K562 (cell line): ENCODE data around the gene CASR. TPM values are rescaled to one million over a fixed set of nuclear protein-coding genes. Genes with fewer than 3 reads are reported as not detected.
"Not testable (repeated sequence)": the region's sequence is repeated elsewhere in the genome, so short reads cannot be mapped to it uniquely, and the experiment has no call there.

Experiments
- ATAC-seq: fragments of 200-7000 bp; cut with Tn5 transposase; 3 replicates; pipeline ENCODE4 v1.9.1; 2020; ENCODE audit warnings: moderate library complexity
- BruUV-seq: library from RNA; stranded (reverse); fragments of 400-500 nt; replicated peaks from 2 replicates; lab custom pipeline; 2021; lab: Mats Ljungman, UMichigan
- CTCF ChIA-PET: fragments of 300-600 bp; formaldehyde crosslinking; extraction: SDS; loops from one replicate; lab custom pipeline; 2021; ENCODE audit warnings: low intra/inter-chr PET ratio; lab: Yijun Ruan, JAX
- POLR2A ChIA-PET: fragments of 300-600, 350-650 bp; sonication (Branson Sonifier 250); formaldehyde crosslinking; extraction: SDS; loops from one replicate; lab custom pipeline; 2021; ENCODE audit warnings: antibody characterized with exemption, inconsistent platforms; lab: Yijun Ruan, JAX
- DNase-seq, 4 experiments: peaks; one replicate each; pipeline versions ENCODE4 v3.0.0 to v3.0.0-alpha.2; 2011 to 2018; ENCODE audit warnings: low spot score in 3 of 4, mixed read lengths in 3 of 4; ENCODE audit errors: extremely low read depth in 1 of 4
- FAIRE-seq: peaks from 2 replicates; lab custom pipeline; 2011; peaks lifted over from hg19 to GRCh38; lab: Jason Lieb, UNC
- H2AFZ ChIP-seq: 2 replicates; pipeline ENCODE4 v1.6.0; 2011; ENCODE audit warnings: low read depth, low read length, control low read depth, inconsistent platforms
- H3K27ac ChIP-seq: fragments of 200-600 bp; 3 replicates; pipeline ENCODE4 v1.8.0; 2011; ENCODE audit warnings: low read depth, mild to moderate bottlenecking, control low read depth, inconsistent platforms, low read length, moderate library complexity, mixed read lengths; ENCODE audit errors: extremely low read depth
- H3K27me3 ChIP-seq, 2 experiments: fragments of 300-600 bp in 1 of 2; 2 replicates in 1 of 2; 3 replicates in 1 of 2; pipeline versions ENCODE4 v1.6.0 to v1.8.0; 2011; ENCODE audit warnings: inconsistent platforms in 2 of 2, low read length in 2 of 2, mild to moderate bottlenecking in 1 of 2, mixed read lengths in 1 of 2, moderate library complexity in 1 of 2; ENCODE audit not compliant: control insufficient read depth in 2 of 2, insufficient read depth in 2 of 2
- H3K36me3 ChIP-seq: fragments of 300-600 bp; 3 replicates; pipeline ENCODE4 v1.8.0; 2011; ENCODE audit warnings: mild to moderate bottlenecking, low read length, inconsistent platforms; ENCODE audit not compliant: control insufficient read depth, insufficient read depth
- H3K4me1 ChIP-seq, 2 experiments: fragments of 200-600 bp in 1 of 2; replicated peaks in 1 of 2; 2 replicates in 1 of 2; 3 replicates in 1 of 2; pipeline versions ENCODE4 v1.5.1 to v1.8.0; 2011; ENCODE audit warnings: inconsistent platforms in 2 of 2, low read length in 2 of 2, mild to moderate bottlenecking in 1 of 2, mixed read lengths in 1 of 2, moderate library complexity in 1 of 2; ENCODE audit not compliant: control insufficient read depth in 2 of 2, insufficient read depth in 2 of 2
- H3K4me2 ChIP-seq: 2 replicates; pipeline ENCODE4 v1.6.1; 2011; ENCODE audit warnings: low read length, control low read depth, inconsistent platforms, mixed read lengths; ENCODE audit not compliant: insufficient read depth
- H3K4me3 ChIP-seq: fragments of 200-600 bp; sonication (generic), shearing (Covaris generic); 2 replicates; pipeline ENCODE4 v1.5.1; 2016; ENCODE audit warnings: control low read depth, inconsistent platforms
- H3K79me2 ChIP-seq: fragments of 200-600 bp; 3 replicates; pipeline ENCODE4 v1.8.0; 2011; ENCODE audit warnings: low read length, inconsistent platforms; ENCODE audit not compliant: control insufficient read depth, insufficient read depth
- H3K9ac ChIP-seq, 2 experiments: 2 replicates each; pipeline versions ENCODE4 v1.6.0 to v1.6.1; 2011; ENCODE audit warnings: low read depth in 2 of 2, low read length in 2 of 2, control low read depth in 1 of 2, inconsistent platforms in 1 of 2, mild to moderate bottlenecking in 1 of 2, mixed read lengths in 1 of 2; ENCODE audit not compliant: insufficient read depth in 1 of 2
- H3K9me1 ChIP-seq: one replicate; pipeline ENCODE4 v1.6.0; 2011; ENCODE audit warnings: inconsistent platforms, mild to moderate bottlenecking, low read length, moderate library complexity; ENCODE audit not compliant: control insufficient read depth, insufficient read depth
- H3K9me3 ChIP-seq: replicated peaks from 2 replicates; pipeline ENCODE4 v1.5.1; 2011; ENCODE audit warnings: low read depth, low read length, inconsistent platforms; ENCODE audit not compliant: control insufficient read depth, insufficient read depth
- H4K20me1 ChIP-seq: replicated peaks from 2 replicates; pipeline ENCODE4 v1.6.1; 2011; ENCODE audit warnings: low read length, inconsistent platforms, mixed read lengths; ENCODE audit not compliant: control insufficient read depth, insufficient read depth
- CHD2 ChIP-seq: IDR thresholded peaks from 2 replicates; pipeline ENCODE4 v1.6.1; 2011; ENCODE audit warnings: low read depth, low read length
- ETV5 ChIP-seq: sonication (generic); formaldehyde crosslinking; IDR thresholded peaks from 2 replicates; pipeline ENCODE4 v1.4.0; 2020; ENCODE audit warnings: low read depth, mild to moderate bottlenecking, missing genetic modification reagents
- HNRNPUL1 ChIP-seq: fragments of 200-400 bp; formaldehyde crosslinking; IDR thresholded peaks from 2 replicates; pipeline ENCODE4 v1.6.1; 2017; ENCODE audit warnings: low read length
- MECOM ChIP-seq: fragments of 250-450 bp; sonication (Bioruptor Pico); IDR thresholded peaks from 2 replicates; pipeline ENCODE4 v1.8.0; 2022; ENCODE audit warnings: inconsistent platforms
- MEF2A ChIP-seq: IDR thresholded peaks from 2 replicates; pipeline ENCODE4 v1.6.1; 2011; ENCODE audit warnings: low read depth, mild to moderate bottlenecking, low read length, moderate library complexity; ENCODE audit not compliant: control insufficient read depth
- NEUROD1 ChIP-seq: fragments of 150-350 bp; IDR thresholded peaks from 2 replicates; pipeline ENCODE4 v1.6.1; 2014; ENCODE audit warnings: borderline replicate concordance, low read length, low read depth; ENCODE audit not compliant: partially characterized antibody
- PHB2 ChIP-seq: fragments of 450-650 bp; IDR thresholded peaks from 2 replicates; pipeline ENCODE4 v1.6.1; 2017; ENCODE audit warnings: low read depth
- TARDBP ChIP-seq: fragments of 450-650 bp; IDR thresholded peaks from 2 replicates; pipeline ENCODE4 v1.6.1; 2016
- XRCC5 ChIP-seq: fragments of 200-400 bp; formaldehyde crosslinking; IDR thresholded peaks from 2 replicates; pipeline ENCODE4 v1.6.1; 2017; ENCODE audit warnings: low read depth, mild to moderate bottlenecking, low read length
- ZBED1 ChIP-seq: IDR thresholded peaks from 2 replicates; pipeline ENCODE4 v1.6.1; 2014
- WGBS: fragments of 100-300 bp; shearing (Covaris generic); methylation state at CpG from one replicate; pipeline ENCODE4 v1.1.6; 2016; ENCODE audit warnings: low coverage, mixed read lengths; ENCODE audit not compliant: insufficient coverage; ENCODE audit errors: missing lambda C conversion rate; 5-methylcytosine and 5-hydroxymethylcytosine counted together
- in situ Hi-C: fragments of 300-500 bp; cut with MboI; formaldehyde crosslinking; loops from 4 replicates; pipeline ENCODE4 v1.15.0; 2018; ENCODE audit warnings: inconsistent platforms, mixed read lengths
- intact Hi-C: fragments of 100-400 bp; cut with micrococcal nuclease; formaldehyde crosslinking; loops from 2 replicates; pipeline ENCODE4 v1.14.2; 2022
- polyA plus RNA-seq, 8 experiments: library from polyadenylated mRNA; depleted of rRNA in 4 of 8; stranded (reverse) in 5 of 8; unstranded in 3 of 8; fragments of >200 nt; fragmentation: Nextera tagmentation in 2 of 8; fragmentation: Illumina TruSeq in 1 of 8; extraction: Ambion mirVana in 2 of 8; extraction: Trizol in 1 of 8; gene quantifications; 2 replicates each; pipeline versions ENCODE4 v1.2.1 to v1.2.3, GENCODE V29; 2011 to 2014; ENCODE audit warnings: inconsistent platforms in 1 of 8, missing spikeins in 1 of 8
- total RNA-seq, 7 experiments: library from RNA; depleted of rRNA in 6 of 7; stranded (reverse); fragments of >200 nt in 6 of 7; fragmentation: Illumina TruSeq in 2 of 7; extraction: Trizol in 2 of 7; gene quantifications; 2 replicates each; pipeline versions ENCODE4 v1.2.1 to v1.2.3, GENCODE V29; 2011 to 2021; ENCODE audit warnings: low replicate concordance in 1 of 7

Gene CASR
- total and polyA plus RNA-seq, 9 of the 15 experiments (the other 6 are each of a cell fraction or from before 2014, with no cell fraction given): not detected

- no peaks in the 10 kb centered on the region for H3K36me3 ChIP-seq
- H3K27ac ChIP-seq: no peak overlapping the region
- no peaks in the 10 kb centered on the region for H3K79me2 ChIP-seq
- H3K4me1 ChIP-seq: no peaks in the 10 kb centered on the region
- H3K9me1 ChIP-seq: no peaks in the 10 kb centered on the region
- no peak overlapping the region for H3K4me2 ChIP-seq
- BruUV-seq: no TSS peak
- no peak for FAIRE-seq
- no peak for ATAC-seq
- no peaks in the 10 kb centered on the region for H3K9me3 ChIP-seq
- TF ChIP-seq PHB2 (no peak), NEUROD1 (no peak), ZBED1 (no peak), HNRNPUL1 (no peak), ETV5 (CRISPR knock-in tag) (no peak), XRCC5 (no peak)
- no peak overlapping the region for H3K9ac ChIP-seq
- DNase-seq: no peak
- ChIA-PET CTCF (no interaction called here), POLR2A (no interaction called here)
- intact Hi-C loops: no loop called here
- no peak overlapping the region for H3K4me3 ChIP-seq
- 0% methylated on average over 4 of the region's 4 CpGs for WGBS
- in situ Hi-C loops: no loop called here
- no peaks in the 10 kb centered on the region for H4K20me1 ChIP-seq
- H3K27me3 ChIP-seq: no peaks in the 10 kb centered on the region; a peak in 1 of 5 replicates
- no peak overlapping the region for H2AFZ ChIP-seq
These were observed 16.1 kb downstream of the CASR start for GRCh38 chr3:122199552-122199951.

DNA sequence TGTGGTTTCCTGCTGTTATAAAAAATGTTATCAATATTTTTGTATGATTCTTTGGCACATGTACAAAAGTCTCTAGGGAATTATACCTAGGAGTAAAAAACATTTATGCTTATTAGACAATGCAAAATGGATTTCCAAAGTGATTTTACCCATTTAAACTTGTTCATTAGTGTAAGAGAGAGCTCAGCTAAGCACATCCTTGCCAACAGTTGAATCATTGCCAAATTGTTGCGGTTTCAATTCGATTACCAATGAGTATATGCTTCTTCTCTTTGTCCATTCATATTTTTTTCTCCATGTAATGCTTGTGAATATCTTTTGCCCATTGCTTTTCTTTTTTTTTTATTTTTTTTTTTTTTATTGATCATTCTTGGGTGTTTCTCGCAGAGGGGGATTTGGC is 17.2 kb downstream of the CASR start:
- FAIRE-seq (no peak), DNase-seq (no peak), ATAC-seq (no peak)
- Histone ChIP-seq H3K9ac (no peak overlapping the region), H3K27me3 (no peaks in the 10 kb centered on the region; a peak in 1 of 5 replicates), H3K4me3 (no peak overlapping the region), H3K36me3 (no peaks in the 10 kb centered on the region), H4K20me1 (no peaks in the 10 kb centered on the region), H3K9me1 (no peaks in the 10 kb centered on the region), H3K9me3 (no peaks in the 10 kb centered on the region), H2AFZ (no peak overlapping the region), H3K4me2 (no peak overlapping the region), H3K27ac (no peak overlapping the region), H3K4me1 (no peaks in the 10 kb centered on the region), H3K79me2 (no peaks in the 10 kb centered on the region)
- WGBS: 0% methylated on average over 2 of the region's 3 CpGs
- ChIA-PET POLR2A (no interaction called here), CTCF (no interaction called here)
- intact Hi-C loops: no loop called here
- BruUV-seq: no TSS peak
- TF ChIP-seq TARDBP (no peak), CHD2 (no peak), MEF2A (no peak), MECOM (no peak)
- in situ Hi-C loops: no loop called here

DNA sequence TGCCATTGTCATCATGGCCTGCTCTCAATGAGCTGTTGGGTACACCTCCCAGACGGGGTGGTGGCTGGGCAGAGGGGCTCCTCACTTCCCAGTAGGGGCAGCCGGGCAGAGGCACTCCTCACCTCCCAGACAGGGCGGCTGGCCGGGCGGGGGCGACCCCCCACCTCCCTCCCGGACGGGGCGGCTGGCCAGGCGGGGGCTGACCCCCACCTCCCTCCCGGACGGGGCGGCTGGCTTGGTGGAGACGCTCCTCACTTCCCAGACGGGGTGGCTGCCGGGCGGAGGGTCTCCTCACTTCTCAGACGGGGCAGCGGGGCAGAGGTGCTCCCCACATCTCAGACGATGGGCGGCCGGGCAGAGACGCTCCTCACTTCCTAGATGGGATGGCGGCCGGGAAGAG is 18.0 kb downstream of the CASR start:
- ATAC-seq, H3K9ac ChIP-seq, intact Hi-C loops, CTCF ChIA-PET, DNase-seq, POLR2A ChIA-PET, H2AFZ ChIP-seq, H3K4me2 ChIP-seq, in situ Hi-C loops, H3K9me3 ChIP-seq, BruUV-seq, H3K27me3 ChIP-seq, H3K79me2 ChIP-seq, H3K4me1 ChIP-seq, H3K9me1 ChIP-seq, H3K27ac ChIP-seq, FAIRE-seq, H3K4me3 ChIP-seq, H3K36me3 ChIP-seq, H4K20me1 ChIP-seq: not testable (repeated sequence)
- WGBS: 2% methylated on average over 8 of the region's 25 CpGs
